Endometrial microvascular endothelial cells (primary cell): ENCODE data around the gene AFAP1. TPM values are rescaled to one million over a fixed set of nuclear protein-coding genes. Genes with fewer than 3 reads are reported as not detected.

ENCODE experiments used
- in situ Hi-C: cut with HindIII; loops from 2 replicates; pipeline ENCODE4 v1.10.0; 2017; ENCODE audit warnings: low sequenced_read_pairs, low pct_unique_long_range_greater_than_20kb; ENCODE audit errors: inconsistent ontology term
- total RNA-seq: library from RNA; depleted of rRNA; stranded (reverse); fragments of >200 nt; gene quantifications from one replicate; pipeline ENCODE4 v1.2.3, GENCODE V29; 2015; ENCODE audit errors: inconsistent ontology term

AFAP1 gene
- total RNA-seq, 1 donor from 2014 or later = 95.8 TPM

GRCh38 chr4:7762376-7763030, 177.2 kb downstream of the AFAP1 start:
- in situ Hi-C loops = no loop called here

GRCh38 chr4:7761720-7762119, 177.9 kb downstream of the AFAP1 start:
- in situ Hi-C loops = no loop called here

DNA sequence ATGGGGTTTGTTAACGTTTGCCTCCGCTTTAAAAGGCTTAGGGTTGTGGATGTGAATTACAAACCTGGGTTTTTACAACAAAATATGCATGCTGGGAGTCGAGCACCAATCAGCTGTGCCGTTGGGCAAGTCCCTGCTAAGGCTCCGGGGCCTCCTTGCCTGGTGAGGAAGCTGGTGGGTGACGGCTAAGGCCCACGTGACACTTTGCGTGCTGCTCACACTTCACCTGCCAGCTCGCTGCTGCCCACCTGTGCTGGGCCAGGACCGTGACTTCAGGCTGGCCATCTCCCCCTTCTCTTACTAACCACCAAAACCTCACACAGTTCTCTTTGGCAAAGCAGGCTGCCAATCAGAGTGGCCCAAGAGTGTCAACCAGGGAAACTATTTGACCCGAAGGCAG, 178.3 kb downstream of the AFAP1 start:
- in situ Hi-C loops = no loop called here

- in situ Hi-C loops = no loop called here
These were observed 179.0 kb downstream of the AFAP1 start for GRCh38 chr4:7760706-7761105.

GRCh38 chr4:7760228-7760627, 179.4 kb downstream of the AFAP1 start:
- in situ Hi-C loops = no loop called here

- in situ Hi-C loops = no loop called here
These were observed 180.0 kb downstream of the AFAP1 start for GRCh38 chr4:7759635-7760034.

GRCh38 chr4:7759216-7759615, 180.4 kb downstream of the AFAP1 start:
- in situ Hi-C loops = no loop called here

DNA sequence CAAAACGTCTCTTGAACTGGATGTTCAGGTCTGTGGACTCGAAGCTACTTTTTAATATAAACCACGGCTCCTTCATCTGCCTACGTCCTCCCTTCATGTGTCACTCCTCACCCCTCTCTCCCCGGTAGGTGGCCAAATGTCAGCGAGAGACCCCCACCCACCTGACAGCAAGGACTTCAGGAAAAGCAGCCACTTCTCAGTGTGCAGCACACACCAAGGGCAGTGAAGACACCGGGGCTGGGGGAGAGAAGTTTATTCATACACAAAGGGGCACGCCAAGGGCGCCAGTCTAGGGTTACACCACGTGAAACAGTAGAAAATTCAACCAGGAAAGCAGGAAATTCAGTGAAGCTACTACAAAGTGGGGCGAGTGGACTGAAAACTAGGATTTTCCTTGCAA, 181.2 kb downstream of the AFAP1 start:
- in situ Hi-C loops = no loop called here

GRCh38 chr4:7757501-7758471, 181.9 kb downstream of the AFAP1 start:
- in situ Hi-C loops = no loop called here

GRCh38 chr4:7756561-7757355, 182.9 kb downstream of the AFAP1 start:
- in situ Hi-C loops = no loop called here

DNA sequence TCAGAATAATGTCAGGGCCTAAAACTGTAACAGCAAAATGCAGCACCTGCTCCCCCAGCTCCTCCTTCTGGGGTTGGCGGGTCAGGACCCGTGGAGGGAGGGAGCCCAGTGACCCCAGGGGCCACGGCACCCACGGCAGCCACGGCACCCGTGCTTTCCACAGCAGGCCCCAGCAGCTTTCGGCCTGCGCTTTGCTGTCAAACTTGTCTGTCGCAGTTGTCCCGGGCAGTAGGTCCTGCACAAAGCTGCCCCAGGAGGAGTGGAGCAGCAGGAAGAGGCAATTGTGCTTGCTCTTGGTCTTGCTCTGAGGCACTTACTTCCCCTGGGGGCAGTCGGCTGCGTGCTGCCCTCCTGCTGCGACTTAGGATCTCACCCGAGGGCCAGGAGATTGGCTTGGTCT, 183.6 kb downstream of the AFAP1 start:
- in situ Hi-C loops = no loop called here

- in situ Hi-C loops = no loop called here
These were observed 184.1 kb downstream of the AFAP1 start for GRCh38 chr4:7755561-7755960.

DNA sequence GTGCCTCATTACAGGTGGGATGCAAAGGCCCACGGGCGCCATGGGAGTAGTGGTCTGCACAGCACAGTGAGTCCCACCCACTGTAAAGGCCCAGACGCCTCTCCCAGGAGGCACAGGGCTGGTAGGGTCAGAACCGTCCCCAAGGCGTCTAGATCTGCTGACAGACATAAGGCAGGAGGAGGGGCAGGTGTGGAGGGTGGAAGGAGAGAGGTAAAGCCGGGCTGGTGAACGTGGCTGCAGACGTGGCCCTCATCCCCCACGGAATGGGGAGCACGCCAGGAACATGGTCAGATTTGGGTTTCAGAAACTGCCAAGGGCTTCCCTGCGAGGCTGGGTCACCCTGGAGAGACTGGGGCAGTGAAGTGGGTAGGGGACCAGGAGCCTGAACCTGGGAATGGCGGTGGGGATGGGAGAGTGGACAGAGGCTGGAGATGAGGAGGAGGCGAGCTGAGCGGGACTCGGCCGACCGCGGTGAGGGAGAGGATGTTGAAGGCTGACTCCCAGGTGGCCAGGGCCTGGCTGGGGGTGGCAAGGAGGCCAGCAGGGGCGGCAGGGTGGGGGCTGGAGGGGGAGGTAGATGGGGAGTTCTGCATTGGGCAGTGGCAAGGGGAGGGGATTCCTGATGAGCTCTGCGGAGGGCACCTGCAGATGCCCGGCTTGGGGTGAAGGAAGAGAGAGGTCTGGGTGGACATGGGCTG, 184.9 kb downstream of the AFAP1 start:
- in situ Hi-C loops = no loop called here

- in situ Hi-C loops = no loop called here
These were observed 185.7 kb downstream of the AFAP1 start for GRCh38 chr4:7753931-7754465.

DNA sequence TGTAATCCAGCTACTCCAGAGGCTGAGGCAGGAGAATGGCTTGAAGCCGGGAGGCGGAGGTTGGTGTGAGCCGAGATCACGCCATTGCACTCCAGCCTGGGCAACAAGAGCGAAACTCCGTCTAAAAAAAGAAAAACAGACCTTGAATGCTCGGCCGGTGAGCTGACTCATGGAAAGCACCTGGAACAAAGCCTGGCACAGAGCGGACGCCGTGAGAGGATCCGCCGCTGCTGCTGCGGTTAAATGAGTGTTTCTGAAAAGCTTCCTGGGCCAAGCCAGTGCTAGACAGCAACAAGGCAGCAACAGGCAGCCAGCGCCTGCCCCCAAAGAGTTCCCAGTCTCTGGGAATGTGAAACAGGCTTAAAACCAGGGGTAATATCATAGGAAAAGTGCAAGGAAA, 186.4 kb downstream of the AFAP1 start:
- in situ Hi-C loops = no loop called here

DNA sequence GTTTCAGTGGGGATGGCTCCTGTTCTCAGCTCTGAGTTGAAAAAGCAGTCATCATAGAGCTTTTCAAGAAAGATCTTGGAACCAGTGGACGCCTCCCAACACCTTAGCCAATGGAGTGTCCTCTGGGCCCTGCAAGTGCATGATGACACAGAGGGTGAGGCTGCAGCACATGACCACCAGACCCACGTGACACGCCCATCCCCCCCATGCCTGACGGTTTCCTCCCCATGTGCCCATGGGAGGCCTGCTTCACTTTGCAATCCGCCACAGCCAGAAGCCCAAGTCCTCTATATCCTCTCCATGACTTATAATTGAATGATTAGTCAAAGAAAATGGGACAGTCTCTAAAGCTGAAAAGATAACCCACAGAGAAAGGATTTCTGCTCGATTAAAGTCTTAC, 187.0 kb downstream of the AFAP1 start:
- in situ Hi-C loops = no loop called here

DNA sequence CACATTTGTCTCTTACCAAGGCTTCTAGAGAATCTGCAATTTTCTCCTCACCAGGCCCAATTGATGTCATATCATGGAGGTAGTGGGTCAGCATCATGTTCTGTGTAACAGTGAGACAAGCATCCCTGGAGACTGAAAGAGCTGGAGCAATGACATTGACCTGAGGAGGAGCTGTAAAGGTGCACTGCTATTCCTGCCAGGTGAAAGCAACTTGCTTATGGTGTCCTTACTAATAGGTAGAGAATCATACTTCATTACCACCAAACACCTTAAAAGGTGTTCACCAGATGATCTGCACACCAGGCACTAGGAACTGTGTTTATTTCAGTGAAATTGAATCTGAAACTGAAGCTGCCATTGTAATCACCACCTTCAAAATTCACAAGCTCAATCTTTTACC, 188.7 kb downstream of the AFAP1 start:
- in situ Hi-C loops = no loop called here

DNA sequence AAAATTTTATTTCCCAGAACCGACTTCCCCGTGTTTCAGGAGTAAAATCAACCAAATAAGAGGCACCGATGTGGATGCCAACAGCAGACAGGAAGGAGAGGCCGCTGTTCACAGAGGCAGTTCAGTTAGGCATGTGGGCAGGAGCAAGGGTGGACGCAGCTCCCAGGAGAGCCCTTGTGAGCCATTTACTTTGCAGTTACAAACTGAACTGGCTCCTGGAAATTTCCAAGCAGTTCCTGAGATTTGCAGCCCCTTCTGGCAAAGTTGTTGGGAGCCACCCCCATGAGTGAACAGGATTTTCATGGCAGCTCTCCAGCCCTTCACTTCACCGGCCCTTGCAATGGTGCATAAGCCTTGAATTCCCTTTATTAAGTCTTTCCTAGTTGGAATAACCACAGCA, 189.1 kb downstream of the AFAP1 start:
- in situ Hi-C loops = no loop called here

DNA sequence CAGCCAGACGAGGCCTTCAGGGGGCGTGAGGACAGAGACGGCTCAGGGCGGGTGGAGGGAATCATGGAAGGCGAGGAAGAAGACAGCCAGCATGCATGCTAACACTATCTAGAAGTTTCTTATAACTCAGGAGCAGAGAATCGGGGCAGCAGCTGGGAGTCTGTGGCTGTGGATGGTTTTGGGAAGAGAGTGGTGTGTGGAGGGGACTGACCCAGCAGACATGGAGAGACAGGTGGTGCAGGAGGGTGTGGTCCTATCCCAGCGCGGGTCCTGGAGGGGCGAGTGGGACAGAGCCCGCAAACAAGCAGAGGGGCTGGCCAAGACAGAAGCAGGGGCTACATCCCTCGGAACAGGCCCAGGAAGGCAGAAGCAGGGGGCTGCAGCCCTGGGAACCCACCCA, 192.1 kb downstream of the AFAP1 start:
- in situ Hi-C loops = no loop called here
